Measurements from ENCODE around the gene DSCAM.

The DSCAM gene

DNA sequence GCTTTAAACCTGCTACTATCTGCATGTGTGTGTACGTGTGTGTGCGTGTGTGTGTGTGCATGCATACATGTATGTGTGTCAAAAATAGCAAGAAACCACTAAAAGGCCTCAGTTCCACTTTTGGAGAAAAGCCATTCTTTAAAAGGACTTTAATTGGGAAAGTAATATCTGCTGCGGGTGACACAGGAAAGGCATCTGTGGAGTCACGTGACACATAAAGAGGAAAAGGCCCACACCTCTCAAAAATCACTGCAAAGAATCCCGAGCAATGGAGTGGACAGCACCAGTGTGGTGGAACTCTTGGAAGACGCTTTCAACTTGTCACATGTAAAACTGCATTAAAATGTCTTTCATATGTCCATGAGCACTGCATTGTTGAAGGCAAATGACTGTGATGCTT lies 63.6 kb downstream of the DSCAM start:
- Histone ChIP-seq H3K9me2 (ENCODE audit: low read depth, low read length) (no peaks in the 10 kb centered on the region), H3K27ac (ENCODE audit: low read depth, low read length, poor library complexity, severe bottlenecking) (no peak overlapping the region)
- TF ChIP-seq, protein P1, sequence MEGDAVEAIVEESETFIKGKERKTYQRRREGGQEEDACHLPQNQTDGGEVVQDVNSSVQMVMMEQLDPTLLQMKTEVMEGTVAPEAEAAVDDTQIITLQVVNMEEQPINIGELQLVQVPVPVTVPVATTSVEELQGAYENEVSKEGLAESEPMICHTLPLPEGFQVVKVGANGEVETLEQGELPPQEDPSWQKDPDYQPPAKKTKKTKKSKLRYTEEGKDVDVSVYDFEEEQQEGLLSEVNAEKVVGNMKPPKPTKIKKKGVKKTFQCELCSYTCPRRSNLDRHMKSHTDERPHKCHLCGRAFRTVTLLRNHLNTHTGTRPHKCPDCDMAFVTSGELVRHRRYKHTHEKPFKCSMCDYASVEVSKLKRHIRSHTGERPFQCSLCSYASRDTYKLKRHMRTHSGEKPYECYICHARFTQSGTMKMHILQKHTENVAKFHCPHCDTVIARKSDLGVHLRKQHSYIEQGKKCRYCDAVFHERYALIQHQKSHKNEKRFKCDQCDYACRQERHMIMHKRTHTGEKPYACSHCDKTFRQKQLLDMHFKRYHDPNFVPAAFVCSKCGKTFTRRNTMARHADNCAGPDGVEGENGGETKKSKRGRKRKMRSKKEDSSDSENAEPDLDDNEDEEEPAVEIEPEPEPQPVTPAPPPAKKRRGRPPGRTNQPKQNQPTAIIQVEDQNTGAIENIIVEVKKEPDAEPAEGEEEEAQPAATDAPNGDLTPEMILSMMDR (IDR thresholded peaks at IDR 0.05; ENCODE audit: low read length), result no peak
- no peak for TF ChIP-seq EZH2 (IDR thresholded peaks at IDR 0.05; ENCODE audit: borderline replicate concordance, low read length)

DNA sequence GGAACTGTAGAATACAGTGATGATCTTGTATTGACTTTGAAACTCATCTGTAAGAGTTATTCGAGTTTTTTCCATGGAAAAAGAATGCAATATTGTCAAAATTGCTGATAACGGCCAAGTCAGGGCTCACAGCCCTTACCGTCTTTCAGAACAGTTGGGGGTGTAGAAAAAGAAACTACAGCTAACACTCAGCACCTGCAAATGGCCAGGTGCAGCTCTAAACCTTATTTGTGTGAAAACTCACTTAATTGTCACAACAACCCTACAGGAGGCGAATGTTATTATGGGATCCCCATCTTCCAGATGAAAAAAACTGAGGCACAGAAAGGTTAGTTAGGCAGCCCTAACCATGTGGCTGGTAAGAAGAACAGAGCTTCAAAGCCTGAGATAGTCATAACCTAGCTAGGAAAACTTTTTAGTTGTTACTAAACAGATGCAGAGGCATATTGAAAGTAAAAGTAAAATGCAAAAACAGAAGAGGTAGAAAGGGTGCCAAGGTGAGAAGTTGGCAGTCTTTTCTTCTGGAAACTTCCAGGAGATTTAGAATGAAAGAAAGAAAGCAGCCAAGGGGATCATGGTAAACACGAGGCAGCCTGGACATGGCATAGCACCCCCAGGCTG lies 76.4 kb downstream of the DSCAM start:
- Histone ChIP-seq H3K79me2 (ENCODE audit: insufficient read depth, low read length) (no peaks in the 10 kb centered on the region), H3K27me3 (ENCODE audit: insufficient read depth, low read length) (no peaks in the 10 kb centered on the region), H3K9me2 (ENCODE audit: low read depth, low read length) (no peaks in the 10 kb centered on the region), H4K20me1 (ENCODE audit: insufficient read depth, low read length) (no peaks in the 10 kb centered on the region), H3K4me2 (ENCODE audit: low read length) (no peak overlapping the region), H3K27ac (ENCODE audit: low read depth, low read length, poor library complexity, severe bottlenecking) (no peak overlapping the region), H3K9ac (ENCODE audit: low read length) (no peak overlapping the region), H2AFZ (ENCODE audit: low read length) (no peak overlapping the region), H3F3A (ENCODE audit: insufficient read depth, low read length) (no peaks in the 10 kb centered on the region), H3K4me1 (ENCODE audit: insufficient read depth, low read length, severe bottlenecking) (no peaks in the 10 kb centered on the region), H3K4me3 (ENCODE audit: low read depth, low read length, poor library complexity, severe bottlenecking) (no peak overlapping the region), H3K9me3 (ENCODE audit: low read length) (no peaks in the 10 kb centered on the region), H3K36me3 (ENCODE audit: insufficient read depth, low read length) (no peaks in the 10 kb centered on the region)
- no peak for TF ChIP-seq EZH2 (IDR thresholded peaks at IDR 0.05; ENCODE audit: borderline replicate concordance, low read length)
- TF ChIP-seq, protein P1 (IDR thresholded peaks at IDR 0.05; ENCODE audit: low read length), result no peak

More for the DNA sequence above, 63.6 kb downstream of the DSCAM start:
- Histone ChIP-seq H3F3A (ENCODE audit: insufficient read depth, low read length) (no peaks in the 10 kb centered on the region), H3K4me1 (ENCODE audit: insufficient read depth, low read length, severe bottlenecking) (no peaks in the 10 kb centered on the region), H3K27me3 (ENCODE audit: insufficient read depth, low read length) (no peaks in the 10 kb centered on the region), H3K9me3 (ENCODE audit: low read length) (no peaks in the 10 kb centered on the region), H2AFZ (ENCODE audit: low read length) (no peak overlapping the region), H3K79me2 (ENCODE audit: insufficient read depth, low read length) (no peaks in the 10 kb centered on the region), H4K20me1 (ENCODE audit: insufficient read depth, low read length) (no peaks in the 10 kb centered on the region), H3K36me3 (ENCODE audit: insufficient read depth, low read length) (no peaks in the 10 kb centered on the region), H3K9ac (ENCODE audit: low read length) (no peak overlapping the region), H3K4me2 (ENCODE audit: low read length) (no peak overlapping the region), H3K4me3 (ENCODE audit: low read depth, low read length, poor library complexity, severe bottlenecking) (no peak overlapping the region)

DNA sequence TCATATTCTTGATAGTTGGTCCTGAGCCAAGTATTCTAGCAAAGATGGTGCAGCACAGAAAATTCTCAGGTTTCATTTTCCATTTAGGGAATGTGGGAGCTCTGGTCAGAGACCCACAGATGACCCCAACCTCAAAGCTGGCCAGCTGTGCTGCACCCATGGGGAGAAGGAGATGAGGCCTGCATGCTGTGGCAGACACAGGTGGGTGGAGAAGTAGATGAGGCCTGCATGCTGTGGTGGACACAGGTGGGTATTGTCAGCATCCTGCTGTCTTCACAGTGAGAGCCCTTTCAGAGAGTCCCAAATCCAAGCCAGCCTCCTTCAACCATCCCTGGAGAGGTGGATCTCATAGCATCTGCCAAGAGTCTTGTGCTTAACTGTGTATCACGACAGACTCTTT lies 77.7 kb downstream of the DSCAM start:
- Histone ChIP-seq H3K9me3 (ENCODE audit: low read length) (no peaks in the 10 kb centered on the region), H4K20me1 (ENCODE audit: insufficient read depth, low read length) (no peaks in the 10 kb centered on the region), H3K36me3 (ENCODE audit: insufficient read depth, low read length) (no peaks in the 10 kb centered on the region), H3K27ac (ENCODE audit: low read depth, low read length, poor library complexity, severe bottlenecking) (no peak overlapping the region), H3F3A (ENCODE audit: insufficient read depth, low read length) (no peaks in the 10 kb centered on the region), H3K4me1 (ENCODE audit: insufficient read depth, low read length, severe bottlenecking) (no peaks in the 10 kb centered on the region), H3K79me2 (ENCODE audit: insufficient read depth, low read length) (no peaks in the 10 kb centered on the region), H2AFZ (ENCODE audit: low read length) (no peak overlapping the region), H3K27me3 (ENCODE audit: insufficient read depth, low read length) (no peaks in the 10 kb centered on the region), H3K9me2 (ENCODE audit: low read depth, low read length) (no peaks in the 10 kb centered on the region), H3K9ac (ENCODE audit: low read length) (no peak overlapping the region), H3K4me3 (ENCODE audit: low read depth, low read length, poor library complexity, severe bottlenecking) (no peak overlapping the region), H3K4me2 (ENCODE audit: low read length) (no peak overlapping the region)
- no peak for TF ChIP-seq EZH2 (IDR thresholded peaks at IDR 0.05; ENCODE audit: borderline replicate concordance, low read length)
- TF ChIP-seq, protein P1 (IDR thresholded peaks at IDR 0.05; ENCODE audit: low read length), result no peak

All from OCI-LY1 (cell line).